Tibial artery (tissue), 4 donors: Measurements from ENCODE around the gene CPD.
"Not testable (repeated sequence)": the region's sequence is repeated elsewhere in the genome, so short reads cannot be mapped to it uniquely, and the experiment has no call there.

ENCODE experiments used
- DNase-seq, 2 donors: peaks; one replicate each; pipeline ENCODE4 v3.0.0-alpha.2; 2019
- H3K27ac ChIP-seq, 2 donors: fragments of 200-600 bp; sonication (generic) in 1 of 2; 1 replicate in 1 of 2; 2 replicates in 1 of 2; pipeline ENCODE4 v1.5.1; 2018 to 2019; ENCODE audit warnings: mild to moderate bottlenecking in 1 of 2
- H3K27me3 ChIP-seq, 2 donors: fragments of 200-600 bp; sonication (generic) in 1 of 2; one replicate each; pipeline versions ENCODE4 v1.5.1 to v1.6.0; 2016 to 2019
- H3K36me3 ChIP-seq, 3 donors: fragments of 200-600 bp; sonication (generic) in 2 of 3; one replicate each; pipeline ENCODE4 v1.5.1; 2016 to 2019; ENCODE audit warnings: mild to moderate bottlenecking in 2 of 3
- H3K4me1 ChIP-seq, 4 donors: fragments of 200-600 bp; sonication (generic) in 2 of 4; 1 replicate in 3 of 4; 2 replicates in 1 of 4; pipeline ENCODE4 v1.5.1; 2016 to 2019
- H3K4me3 ChIP-seq, 2 donors: fragments of 200-600 bp; sonication (generic) in 1 of 2; 1 replicate in 1 of 2; 2 replicates in 1 of 2; pipeline ENCODE4 v1.5.1; 2018 to 2019; ENCODE audit warnings: mild to moderate bottlenecking in 2 of 2
- H3K9me3 ChIP-seq, 3 donors: fragments of 200-600 bp; sonication (generic) in 1 of 3; one replicate each; pipeline ENCODE4 v1.5.1; 2016 to 2019
- intact Hi-C: fragments of 100-400 bp; cut with DNase I; formaldehyde crosslinking; loops from one replicate; pipeline ENCODE4 v1.15.0; 2023; ENCODE audit warnings: low total_unique reads
- TF ChIP-seq, protein P1 (sequence below), 2 experiments: fragments of 200-600 bp in 1 of 2; fragments of 450-650 bp in 1 of 2; IDR thresholded peaks; one replicate each; pipeline ENCODE4 v1.5.1; 2017 to 2019; ENCODE audit warnings: antibody characterized with exemption in 2 of 2, mild to moderate bottlenecking in 1 of 2, moderate library complexity in 1 of 2

The CPD gene

GRCh38 chr17:30414486-30414885 lies 35.8 kb downstream of the CPD start:
- intact Hi-C loops = no loop called here
- DNase-seq = no peak
- H3K4me3 ChIP-seq = no peak overlapping the region
- TF ChIP-seq, protein P1, sequence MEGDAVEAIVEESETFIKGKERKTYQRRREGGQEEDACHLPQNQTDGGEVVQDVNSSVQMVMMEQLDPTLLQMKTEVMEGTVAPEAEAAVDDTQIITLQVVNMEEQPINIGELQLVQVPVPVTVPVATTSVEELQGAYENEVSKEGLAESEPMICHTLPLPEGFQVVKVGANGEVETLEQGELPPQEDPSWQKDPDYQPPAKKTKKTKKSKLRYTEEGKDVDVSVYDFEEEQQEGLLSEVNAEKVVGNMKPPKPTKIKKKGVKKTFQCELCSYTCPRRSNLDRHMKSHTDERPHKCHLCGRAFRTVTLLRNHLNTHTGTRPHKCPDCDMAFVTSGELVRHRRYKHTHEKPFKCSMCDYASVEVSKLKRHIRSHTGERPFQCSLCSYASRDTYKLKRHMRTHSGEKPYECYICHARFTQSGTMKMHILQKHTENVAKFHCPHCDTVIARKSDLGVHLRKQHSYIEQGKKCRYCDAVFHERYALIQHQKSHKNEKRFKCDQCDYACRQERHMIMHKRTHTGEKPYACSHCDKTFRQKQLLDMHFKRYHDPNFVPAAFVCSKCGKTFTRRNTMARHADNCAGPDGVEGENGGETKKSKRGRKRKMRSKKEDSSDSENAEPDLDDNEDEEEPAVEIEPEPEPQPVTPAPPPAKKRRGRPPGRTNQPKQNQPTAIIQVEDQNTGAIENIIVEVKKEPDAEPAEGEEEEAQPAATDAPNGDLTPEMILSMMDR (IDR thresholded peaks at IDR 0.05) = no peak
- H3K27ac ChIP-seq = no peak overlapping the region
- peaks cover 0 to 3% (median 0%) of the 10 kb centered on the region in 4 donors for H3K4me1 ChIP-seq
- H3K27me3 ChIP-seq = no peaks in the 10 kb centered on the region
- no peaks in the 10 kb centered on the region for H3K9me3 ChIP-seq
- H3K36me3 ChIP-seq = peaks cover 0 to 6% (median 0%) of the 10 kb centered on the region in 3 donors

DNA sequence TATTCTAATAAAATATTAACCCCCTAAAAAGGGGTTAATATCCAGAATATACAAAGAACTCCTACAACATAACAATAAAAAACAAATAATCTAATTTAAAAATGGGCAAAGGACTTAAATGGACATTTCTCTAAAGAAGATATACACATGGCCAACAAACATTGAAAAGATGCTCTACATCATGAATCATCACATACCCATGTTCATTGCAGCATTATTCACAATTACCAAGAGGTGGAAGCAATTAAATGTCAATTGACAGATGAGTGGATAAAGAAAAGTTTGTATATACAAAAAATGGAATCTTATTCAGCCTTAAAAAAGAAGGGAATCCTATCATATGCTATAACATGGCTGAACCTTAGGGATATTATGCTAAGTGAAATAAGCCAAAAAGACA lies 36.8 kb downstream of the CPD start:
- H3K27me3 ChIP-seq = no peaks in the 10 kb centered on the region
- no peak overlapping the region for H3K4me3 ChIP-seq
- H3K36me3 ChIP-seq = peaks cover 0 to 6% (median 0%) of the 10 kb centered on the region in 3 donors
- no peaks in the 10 kb centered on the region for H3K9me3 ChIP-seq
- peaks cover 0 to 3% (median 0%) of the 10 kb centered on the region in 4 donors for H3K4me1 ChIP-seq
- intact Hi-C loops = no loop called here
- no peak overlapping the region for H3K27ac ChIP-seq
- TF ChIP-seq, protein P1 (IDR thresholded peaks at IDR 0.05) = no peak
- no peak for DNase-seq

GRCh38 chr17:30418070-30418469 lies 39.3 kb downstream of the CPD start:
- H3K27me3 ChIP-seq, H3K4me3 ChIP-seq, DNase-seq, H3K4me1 ChIP-seq, H3K27ac ChIP-seq, intact Hi-C loops, H3K9me3 ChIP-seq: not testable (repeated sequence)
- H3K36me3 ChIP-seq = peaks cover under 1 to 11% (median 9%) of the 10 kb centered on the region in 3 donors

- Histone ChIP-seq H3K27me3 (no peaks in the 10 kb centered on the region), H3K4me3 (no peak overlapping the region), H3K4me1 (no peaks in the 10 kb centered on the region), H3K9me3 (no peaks in the 10 kb centered on the region), H3K27ac (no peak overlapping the region), H3K36me3 (peaks cover 14 to 42% (median 21%) of the 10 kb centered on the region in 3 donors)
- intact Hi-C loops = no loop called here
- TF ChIP-seq, protein P1 (IDR thresholded peaks at IDR 0.05) = no peak
- DNase-seq = no peak
Measured at GRCh38 chr17:30421592-30421991, 42.9 kb downstream of the CPD start.

DNA sequence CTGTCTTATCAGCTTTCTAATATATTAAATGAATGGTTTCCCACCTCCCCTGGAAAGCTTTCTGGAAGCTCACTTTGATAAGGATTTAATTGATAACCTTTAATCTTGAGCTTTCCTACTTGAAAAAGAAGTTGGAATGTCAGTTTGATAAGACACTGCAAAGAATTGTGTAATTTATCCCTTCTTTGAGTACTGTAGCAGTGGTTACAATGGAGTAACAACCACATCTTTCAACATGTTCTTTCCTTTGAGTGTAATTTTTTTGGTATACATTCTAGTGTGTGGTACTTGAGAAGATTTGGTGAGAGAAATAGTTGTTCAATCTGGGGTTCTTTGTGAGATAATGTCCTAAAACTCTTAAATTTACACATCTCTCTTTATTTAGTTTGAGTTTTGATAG lies 43.4 kb downstream of the CPD start:
- Histone ChIP-seq H3K36me3 (peaks cover 14 to 46% (median 21%) of the 10 kb centered on the region in 3 donors), H3K4me3 (no peak overlapping the region), H3K9me3 (no peaks in the 10 kb centered on the region), H3K4me1 (no peaks in the 10 kb centered on the region), H3K27me3 (no peaks in the 10 kb centered on the region), H3K27ac (no peak overlapping the region)
- intact Hi-C loops = no loop called here
- no peak for DNase-seq
- TF ChIP-seq, protein P1 (IDR thresholded peaks at IDR 0.05) = no peak

DNA sequence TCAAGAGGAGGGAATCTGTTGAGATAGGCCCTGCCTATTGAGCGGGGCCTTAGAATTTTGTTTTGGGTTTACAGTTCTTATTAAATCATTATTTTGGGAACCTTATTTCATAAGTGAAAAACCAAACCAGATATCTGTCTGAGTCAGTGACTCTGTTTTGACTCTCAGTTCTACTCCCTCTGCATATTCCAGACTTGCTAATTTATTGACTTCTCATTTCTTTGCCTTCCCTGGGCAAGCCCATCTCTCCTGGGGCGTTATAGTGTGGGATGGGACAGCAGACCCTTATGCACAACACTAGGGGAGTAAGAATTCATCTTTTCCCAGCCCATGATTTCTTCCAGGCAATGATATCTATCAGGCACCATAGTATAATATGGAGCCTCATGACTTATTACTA lies 45.7 kb downstream of the CPD start:
- H3K27me3 ChIP-seq = no peaks in the 10 kb centered on the region
- intact Hi-C loops = no loop called here
- no peak overlapping the region for H3K4me3 ChIP-seq

More for the DNA sequence above, 45.7 kb downstream of the CPD start:
- Histone ChIP-seq H3K4me1 (peaks cover 0 to 14% (median 10%) of the 10 kb centered on the region in 4 donors), H3K27ac (no peak overlapping the region), H3K9me3 (no peaks in the 10 kb centered on the region), H3K36me3 (peaks cover 14 to 48% (median 21%) of the 10 kb centered on the region in 3 donors)
- TF ChIP-seq, protein P1 (IDR thresholded peaks at IDR 0.05) = no peak
- DNase-seq = no peak
